GM12891 (cell line): ENCODE measurements around the gene LYSMD1.
"Not testable (repeated sequence)": the region's sequence is repeated elsewhere in the genome, so short reads cannot be mapped to it uniquely, and the experiment has no call there.

ENCODE experiments used
- PAX5 ChIP-seq: IDR thresholded peaks from 2 replicates; pipeline ENCODE4 v1.6.1; 2011; ENCODE audit warnings: low read length, moderate library complexity, mild to moderate bottlenecking; ENCODE audit not compliant: insufficient read depth, severe bottlenecking
- POLR2A ChIP-seq: IDR thresholded peaks from 2 replicates; pipeline ENCODE4 v1.6.1; 2011; ENCODE audit warnings: low read depth, low read length, control low read depth
- POLR2AphosphoS5 ChIP-seq: IDR thresholded peaks from 2 replicates; pipeline ENCODE4 v1.6.1; 2011; ENCODE audit warnings: low read depth, low read length, control low read depth
- TAF1 ChIP-seq: IDR thresholded peaks from 2 replicates; pipeline ENCODE4 v1.6.1; 2011; ENCODE audit warnings: low read depth, low read length, control low read depth

DNA sequence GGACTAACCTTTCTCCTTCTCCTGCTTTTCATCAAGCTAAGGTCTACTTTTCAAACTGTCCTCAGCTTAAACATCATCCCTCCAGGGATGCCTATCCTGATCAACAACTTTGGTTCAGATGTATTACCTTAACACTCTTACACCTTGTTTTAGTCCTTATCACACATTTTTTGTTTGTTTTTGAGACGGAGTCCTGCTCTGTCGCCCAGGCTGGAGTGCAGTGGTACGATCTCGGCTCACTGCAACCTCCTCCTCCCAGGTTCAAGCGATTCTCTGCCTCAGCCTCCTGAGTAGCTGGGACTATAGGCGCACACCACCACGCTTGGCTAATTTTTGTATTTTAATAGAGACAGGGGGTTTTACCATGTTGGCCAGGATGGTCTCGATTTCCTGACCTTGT lies 23.0 kb upstream of the LYSMD1 start:
- not testable (repeated sequence) for TF ChIP-seq TAF1, POLR2A, POLR2AphosphoS5, PAX5
